ENCODE results near the gene SLC35D1. TPM values are rescaled to one million over a fixed set of nuclear protein-coding genes. Genes with fewer than 3 reads are reported as not detected.
A peak's percentile ranks its signal among the peaks of the same experiment; 100 is the strongest.

SLC35D1 gene
- total and polyA plus RNA-seq, 9 of the 15 experiments (the other 6 are each of a cell fraction or from before 2014, with no cell fraction given) = 2.3 to 10.4 (median 6.4) TPM

GRCh38 chr1:67052741-67053534 lies 1.0 kb downstream of the SLC35D1 start (continued):
- TF ChIP-seq ZNF197 (CRISPR knock-in tag; IDR thresholded peaks at IDR 0.05; ENCODE audit: low read depth) (0 out of 2 replicates have a peak, but pooled peaks have one; percentile 55), MAZ (CRISPR knock-in tag; conservative IDR thresholded peaks at IDR 0.05 in 1 of 2, IDR thresholded peaks at IDR 0.05 in 1 of 2) (0 out of 4 replicates have a peak, but pooled peaks of 1 of the 2 experiments have one; percentile 10), MED1 (CRISPR knock-in tag; IDR thresholded peaks at IDR 0.05; ENCODE audit: borderline replicate concordance) (no peak), E2F4 (CRISPR knock-in tag; IDR thresholded peaks at IDR 0.05; ENCODE audit: low read depth) (no peak), CEBPG (CRISPR knock-in tag; IDR thresholded peaks at IDR 0.05) (no peak), CEBPG (tag; conservative IDR thresholded peaks at IDR 0.05 in 1 of 2, IDR thresholded peaks at IDR 0.05 in 1 of 2) (0 out of 4 replicates have a peak, but pooled peaks of 1 of the 2 experiments have one; percentile 11), CAMTA2 (CRISPR knock-in tag; conservative IDR thresholded peaks at IDR 0.05) (no peak), MEIS2 (IDR thresholded peaks at IDR 0.05; ENCODE audit: partially characterized antibody) (no peak), IRF1 (CRISPR knock-in tag; IDR thresholded peaks at IDR 0.05; ENCODE audit: borderline replicate concordance) (no peak), BMI1 (IDR thresholded peaks at IDR 0.05; ENCODE audit: low read length) (no peak), NR2C2 (CRISPR knock-in tag; IDR thresholded peaks at IDR 0.05) (0 out of 2 replicates have a peak, but pooled peaks have one; percentile 41), NR2C2 (tag; IDR thresholded peaks at IDR 0.05) (no peak), MAFF (IDR thresholded peaks at IDR 0.05; ENCODE audit: low read length) (no peak), ARID3B (CRISPR knock-in tag; IDR thresholded peaks at IDR 0.05; ENCODE audit: borderline replicate concordance) (no peak), MTA1 (IDR thresholded peaks at IDR 0.05; ENCODE audit: borderline replicate concordance) (0 out of 2 replicates have a peak, but pooled peaks have one; percentile 17)
- TF ChIP-seq, protein P1, sequence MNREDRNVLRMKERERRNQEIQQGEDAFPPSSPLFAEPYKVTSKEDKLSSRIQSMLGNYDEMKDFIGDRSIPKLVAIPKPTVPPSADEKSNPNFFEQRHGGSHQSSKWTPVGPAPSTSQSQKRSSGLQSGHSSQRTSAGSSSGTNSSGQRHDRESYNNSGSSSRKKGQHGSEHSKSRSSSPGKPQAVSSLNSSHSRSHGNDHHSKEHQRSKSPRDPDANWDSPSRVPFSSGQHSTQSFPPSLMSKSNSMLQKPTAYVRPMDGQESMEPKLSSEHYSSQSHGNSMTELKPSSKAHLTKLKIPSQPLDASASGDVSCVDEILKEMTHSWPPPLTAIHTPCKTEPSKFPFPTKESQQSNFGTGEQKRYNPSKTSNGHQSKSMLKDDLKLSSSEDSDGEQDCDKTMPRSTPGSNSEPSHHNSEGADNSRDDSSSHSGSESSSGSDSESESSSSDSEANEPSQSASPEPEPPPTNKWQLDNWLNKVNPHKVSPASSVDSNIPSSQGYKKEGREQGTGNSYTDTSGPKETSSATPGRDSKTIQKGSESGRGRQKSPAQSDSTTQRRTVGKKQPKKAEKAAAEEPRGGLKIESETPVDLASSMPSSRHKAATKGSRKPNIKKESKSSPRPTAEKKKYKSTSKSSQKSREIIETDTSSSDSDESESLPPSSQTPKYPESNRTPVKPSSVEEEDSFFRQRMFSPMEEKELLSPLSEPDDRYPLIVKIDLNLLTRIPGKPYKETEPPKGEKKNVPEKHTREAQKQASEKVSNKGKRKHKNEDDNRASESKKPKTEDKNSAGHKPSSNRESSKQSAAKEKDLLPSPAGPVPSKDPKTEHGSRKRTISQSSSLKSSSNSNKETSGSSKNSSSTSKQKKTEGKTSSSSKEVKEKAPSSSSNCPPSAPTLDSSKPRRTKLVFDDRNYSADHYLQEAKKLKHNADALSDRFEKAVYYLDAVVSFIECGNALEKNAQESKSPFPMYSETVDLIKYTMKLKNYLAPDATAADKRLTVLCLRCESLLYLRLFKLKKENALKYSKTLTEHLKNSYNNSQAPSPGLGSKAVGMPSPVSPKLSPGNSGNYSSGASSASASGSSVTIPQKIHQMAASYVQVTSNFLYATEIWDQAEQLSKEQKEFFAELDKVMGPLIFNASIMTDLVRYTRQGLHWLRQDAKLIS (CRISPR knock-in tag; IDR thresholded peaks at IDR 0.05) = no peak
